Mammary epithelial cell (primary cell): Measurements from ENCODE around the gene TTLL13.
"Not testable (repeated sequence)": the region's sequence is repeated elsewhere in the genome, so short reads cannot be mapped to it uniquely, and the experiment has no call there.

Experiments
- EZH2 ChIP-seq: IDR thresholded peaks from 2 replicates; pipeline ENCODE4 v1.6.1; 2012; ENCODE audit warnings: low read length, inconsistent platforms, borderline replicate concordance
- TF ChIP-seq, protein P1 (sequence below), 2 donors: IDR thresholded peaks in 1 of 2; conservative IDR thresholded peaks in 1 of 2; 2 replicates each; pipeline ENCODE4 v1.5.1; 2011 to 2012; ENCODE audit warnings: inconsistent platforms in 2 of 2, low read length in 2 of 2, mild to moderate bottlenecking in 2 of 2, control low read depth in 1 of 2, low read depth in 1 of 2; ENCODE audit not compliant: insufficient read depth in 1 of 2; ENCODE audit errors: extremely low read depth in 1 of 2

GRCh38 chr15:90278467-90278866 is 29.1 kb downstream of the TTLL13 start:
- TF ChIP-seq, protein P1, sequence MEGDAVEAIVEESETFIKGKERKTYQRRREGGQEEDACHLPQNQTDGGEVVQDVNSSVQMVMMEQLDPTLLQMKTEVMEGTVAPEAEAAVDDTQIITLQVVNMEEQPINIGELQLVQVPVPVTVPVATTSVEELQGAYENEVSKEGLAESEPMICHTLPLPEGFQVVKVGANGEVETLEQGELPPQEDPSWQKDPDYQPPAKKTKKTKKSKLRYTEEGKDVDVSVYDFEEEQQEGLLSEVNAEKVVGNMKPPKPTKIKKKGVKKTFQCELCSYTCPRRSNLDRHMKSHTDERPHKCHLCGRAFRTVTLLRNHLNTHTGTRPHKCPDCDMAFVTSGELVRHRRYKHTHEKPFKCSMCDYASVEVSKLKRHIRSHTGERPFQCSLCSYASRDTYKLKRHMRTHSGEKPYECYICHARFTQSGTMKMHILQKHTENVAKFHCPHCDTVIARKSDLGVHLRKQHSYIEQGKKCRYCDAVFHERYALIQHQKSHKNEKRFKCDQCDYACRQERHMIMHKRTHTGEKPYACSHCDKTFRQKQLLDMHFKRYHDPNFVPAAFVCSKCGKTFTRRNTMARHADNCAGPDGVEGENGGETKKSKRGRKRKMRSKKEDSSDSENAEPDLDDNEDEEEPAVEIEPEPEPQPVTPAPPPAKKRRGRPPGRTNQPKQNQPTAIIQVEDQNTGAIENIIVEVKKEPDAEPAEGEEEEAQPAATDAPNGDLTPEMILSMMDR (conservative IDR thresholded peaks at IDR 0.05 in 1 of 2, IDR thresholded peaks at IDR 0.05 in 1 of 2; ENCODE audit: extremely low read depth in 1 of 2, insufficient read depth in 1 of 2, low read depth in 1 of 2, low read length in 2 of 2) = not testable (repeated sequence)
- TF ChIP-seq EZH2 = not testable (repeated sequence)
